K562 (cell line): ENCODE measurements around the gene DDAH2. TPM values are rescaled to one million over a fixed set of nuclear protein-coding genes. Genes with fewer than 3 reads are reported as not detected.

Experiments
- MTA1 ChIP-seq: fragments of 450-650 bp; IDR thresholded peaks from 2 replicates; pipeline ENCODE4 v1.6.1; 2017; ENCODE audit warnings: borderline replicate concordance
- SLC30A9 ChIP-seq: fragments of 250-450 bp; sonication (Bioruptor Pico); IDR thresholded peaks from 2 replicates; pipeline ENCODE4 v1.8.0; 2022; ENCODE audit warnings: mild to moderate bottlenecking, moderate library complexity
- TBL1XR1 ChIP-seq, 2 experiments: IDR thresholded peaks; 2 replicates each; pipeline ENCODE4 v1.6.1; 2012; ENCODE audit warnings: improper control_type of control experiment in 2 of 2, low read length in 2 of 2, mild to moderate bottlenecking in 1 of 2
- ZBTB17 ChIP-seq: fragments of 450-650 bp; formaldehyde crosslinking; IDR thresholded peaks from 2 replicates; pipeline ENCODE4 v1.4.0; 2020; ENCODE audit warnings: mild to moderate bottlenecking
- ZKSCAN3 ChIP-seq: fragments of 250-450 bp; sonication (Bioruptor Pico); IDR thresholded peaks from 2 replicates; pipeline ENCODE4 v1.4.0; 2020
- ZNF140 ChIP-seq: fragments of 250-450 bp; sonication (Bioruptor Pico); IDR thresholded peaks from 2 replicates; pipeline ENCODE4 v1.8.0; 2021; ENCODE audit warnings: moderate library complexity, mild to moderate bottlenecking, inconsistent platforms
- polyA plus RNA-seq, 8 experiments: library from polyadenylated mRNA; depleted of rRNA in 4 of 8; stranded (reverse) in 5 of 8; unstranded in 3 of 8; fragments of >200 nt; fragmentation: Nextera tagmentation in 2 of 8; fragmentation: Illumina TruSeq in 1 of 8; extraction: Ambion mirVana in 2 of 8; extraction: Trizol in 1 of 8; gene quantifications; 2 replicates each; pipeline versions ENCODE4 v1.2.1 to v1.2.3, GENCODE V29; 2011 to 2014; ENCODE audit warnings: inconsistent platforms in 1 of 8, missing spikeins in 1 of 8
- total RNA-seq, 7 experiments: library from RNA; depleted of rRNA in 6 of 7; stranded (reverse); fragments of >200 nt in 6 of 7; fragmentation: Illumina TruSeq in 2 of 7; extraction: Trizol in 2 of 7; gene quantifications; 2 replicates each; pipeline versions ENCODE4 v1.2.1 to v1.2.3, GENCODE V29; 2011 to 2021; ENCODE audit warnings: low replicate concordance in 1 of 7
- TF ChIP-seq, protein P1 (sequence below): sonication (generic); formaldehyde crosslinking; IDR thresholded peaks from 2 replicates; pipeline ENCODE4 v1.8.1; 2023; ENCODE audit warnings: mild to moderate bottlenecking, missing genetic modification reagents
- TF ChIP-seq, protein P2 (sequence below): fragments of 450-650 bp; formaldehyde crosslinking; IDR thresholded peaks from 2 replicates; pipeline ENCODE4 v1.4.0; 2020; ENCODE audit warnings: mild to moderate bottlenecking, moderate library complexity
- TF ChIP-seq, protein P3 (sequence below): fragments of 250-450 bp; sonication (Bioruptor Pico); IDR thresholded peaks from 2 replicates; pipeline ENCODE4 v1.4.0; 2020
- TF ChIP-seq, protein P4 (sequence below): sonication (generic); formaldehyde crosslinking; IDR thresholded peaks from 2 replicates; pipeline ENCODE4 v1.8.0; 2022; ENCODE audit warnings: mild to moderate bottlenecking, missing genetic modification reagents
- TF ChIP-seq, protein P5 (sequence below), 2 experiments: fragments of 150-350 bp in 1 of 2; IDR thresholded peaks; 2 replicates each; pipeline ENCODE4 v1.6.1; 2012 to 2016; ENCODE audit warnings: low read depth in 2 of 2, low read length in 2 of 2, mild to moderate bottlenecking in 1 of 2, moderate library complexity in 1 of 2

The DDAH2 gene
- total and polyA plus RNA-seq, 9 of the 15 experiments (the other 6 are each of a cell fraction or from before 2014, with no cell fraction given), result 1.8 to 45.4 (median 21.4) TPM

- TF ChIP-seq, protein P1, sequence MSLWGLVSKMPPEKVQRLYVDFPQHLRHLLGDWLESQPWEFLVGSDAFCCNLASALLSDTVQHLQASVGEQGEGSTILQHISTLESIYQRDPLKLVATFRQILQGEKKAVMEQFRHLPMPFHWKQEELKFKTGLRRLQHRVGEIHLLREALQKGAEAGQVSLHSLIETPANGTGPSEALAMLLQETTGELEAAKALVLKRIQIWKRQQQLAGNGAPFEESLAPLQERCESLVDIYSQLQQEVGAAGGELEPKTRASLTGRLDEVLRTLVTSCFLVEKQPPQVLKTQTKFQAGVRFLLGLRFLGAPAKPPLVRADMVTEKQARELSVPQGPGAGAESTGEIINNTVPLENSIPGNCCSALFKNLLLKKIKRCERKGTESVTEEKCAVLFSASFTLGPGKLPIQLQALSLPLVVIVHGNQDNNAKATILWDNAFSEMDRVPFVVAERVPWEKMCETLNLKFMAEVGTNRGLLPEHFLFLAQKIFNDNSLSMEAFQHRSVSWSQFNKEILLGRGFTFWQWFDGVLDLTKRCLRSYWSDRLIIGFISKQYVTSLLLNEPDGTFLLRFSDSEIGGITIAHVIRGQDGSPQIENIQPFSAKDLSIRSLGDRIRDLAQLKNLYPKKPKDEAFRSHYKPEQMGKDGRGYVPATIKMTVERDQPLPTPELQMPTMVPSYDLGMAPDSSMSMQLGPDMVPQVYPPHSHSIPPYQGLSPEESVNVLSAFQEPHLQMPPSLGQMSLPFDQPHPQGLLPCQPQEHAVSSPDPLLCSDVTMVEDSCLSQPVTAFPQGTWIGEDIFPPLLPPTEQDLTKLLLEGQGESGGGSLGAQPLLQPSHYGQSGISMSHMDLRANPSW (CRISPR knock-in tag), result no peak
- TF ChIP-seq, protein P2, sequence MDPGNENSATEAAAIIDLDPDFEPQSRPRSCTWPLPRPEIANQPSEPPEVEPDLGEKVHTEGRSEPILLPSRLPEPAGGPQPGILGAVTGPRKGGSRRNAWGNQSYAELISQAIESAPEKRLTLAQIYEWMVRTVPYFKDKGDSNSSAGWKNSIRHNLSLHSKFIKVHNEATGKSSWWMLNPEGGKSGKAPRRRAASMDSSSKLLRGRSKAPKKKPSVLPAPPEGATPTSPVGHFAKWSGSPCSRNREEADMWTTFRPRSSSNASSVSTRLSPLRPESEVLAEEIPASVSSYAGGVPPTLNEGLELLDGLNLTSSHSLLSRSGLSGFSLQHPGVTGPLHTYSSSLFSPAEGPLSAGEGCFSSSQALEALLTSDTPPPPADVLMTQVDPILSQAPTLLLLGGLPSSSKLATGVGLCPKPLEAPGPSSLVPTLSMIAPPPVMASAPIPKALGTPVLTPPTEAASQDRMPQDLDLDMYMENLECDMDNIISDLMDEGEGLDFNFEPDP (CRISPR knock-in tag), result no peak
- TF ChIP-seq TBL1XR1 (IDR thresholded peaks at IDR 0.05; ENCODE audit: low read length in 2 of 2) (no peak), ZKSCAN3 (no peak), ZBTB17 (no peak), MTA1 (no peak), SLC30A9 (CRISPR knock-in tag) (peak; percentile 8; the same call in 1 of the 2 replicates), ZNF140 (no peak)
- TF ChIP-seq, protein P3, sequence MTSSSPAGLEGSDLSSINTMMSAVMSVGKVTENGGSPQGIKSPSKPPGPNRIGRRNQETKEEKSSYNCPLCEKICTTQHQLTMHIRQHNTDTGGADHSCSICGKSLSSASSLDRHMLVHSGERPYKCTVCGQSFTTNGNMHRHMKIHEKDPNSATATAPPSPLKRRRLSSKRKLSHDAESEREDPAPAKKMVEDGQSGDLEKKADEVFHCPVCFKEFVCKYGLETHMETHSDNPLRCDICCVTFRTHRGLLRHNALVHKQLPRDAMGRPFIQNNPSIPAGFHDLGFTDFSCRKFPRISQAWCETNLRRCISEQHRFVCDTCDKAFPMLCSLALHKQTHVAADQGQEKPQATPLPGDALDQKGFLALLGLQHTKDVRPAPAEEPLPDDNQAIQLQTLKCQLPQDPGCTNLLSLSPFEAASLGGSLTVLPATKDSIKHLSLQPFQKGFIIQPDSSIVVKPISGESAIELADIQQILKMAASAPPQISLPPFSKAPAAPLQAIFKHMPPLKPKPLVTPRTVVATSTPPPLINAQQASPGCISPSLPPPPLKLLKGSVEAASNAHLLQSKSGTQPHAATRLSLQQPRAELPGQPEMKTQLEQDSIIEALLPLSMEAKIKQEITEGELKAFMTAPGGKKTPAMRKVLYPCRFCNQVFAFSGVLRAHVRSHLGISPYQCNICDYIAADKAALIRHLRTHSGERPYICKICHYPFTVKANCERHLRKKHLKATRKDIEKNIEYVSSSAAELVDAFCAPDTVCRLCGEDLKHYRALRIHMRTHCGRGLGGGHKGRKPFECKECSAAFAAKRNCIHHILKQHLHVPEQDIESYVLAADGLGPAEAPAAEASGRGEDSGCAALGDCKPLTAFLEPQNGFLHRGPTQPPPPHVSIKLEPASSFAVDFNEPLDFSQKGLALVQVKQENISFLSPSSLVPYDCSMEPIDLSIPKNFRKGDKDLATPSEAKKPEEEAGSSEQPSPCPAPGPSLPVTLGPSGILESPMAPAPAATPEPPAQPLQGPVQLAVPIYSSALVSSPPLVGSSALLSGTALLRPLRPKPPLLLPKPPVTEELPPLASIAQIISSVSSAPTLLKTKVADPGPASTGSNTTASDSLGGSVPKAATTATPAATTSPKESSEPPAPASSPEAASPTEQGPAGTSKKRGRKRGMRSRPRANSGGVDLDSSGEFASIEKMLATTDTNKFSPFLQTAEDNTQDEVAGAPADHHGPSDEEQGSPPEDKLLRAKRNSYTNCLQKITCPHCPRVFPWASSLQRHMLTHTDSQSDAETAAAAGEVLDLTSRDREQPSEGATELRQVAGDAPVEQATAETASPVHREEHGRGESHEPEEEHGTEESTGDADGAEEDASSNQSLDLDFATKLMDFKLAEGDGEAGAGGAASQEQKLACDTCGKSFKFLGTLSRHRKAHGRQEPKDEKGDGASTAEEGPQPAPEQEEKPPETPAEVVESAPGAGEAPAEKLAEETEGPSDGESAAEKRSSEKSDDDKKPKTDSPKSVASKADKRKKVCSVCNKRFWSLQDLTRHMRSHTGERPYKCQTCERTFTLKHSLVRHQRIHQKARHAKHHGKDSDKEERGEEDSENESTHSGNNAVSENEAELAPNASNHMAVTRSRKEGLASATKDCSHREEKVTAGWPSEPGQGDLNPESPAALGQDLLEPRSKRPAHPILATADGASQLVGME (CRISPR knock-in tag), result no peak
- TF ChIP-seq, protein P4, sequence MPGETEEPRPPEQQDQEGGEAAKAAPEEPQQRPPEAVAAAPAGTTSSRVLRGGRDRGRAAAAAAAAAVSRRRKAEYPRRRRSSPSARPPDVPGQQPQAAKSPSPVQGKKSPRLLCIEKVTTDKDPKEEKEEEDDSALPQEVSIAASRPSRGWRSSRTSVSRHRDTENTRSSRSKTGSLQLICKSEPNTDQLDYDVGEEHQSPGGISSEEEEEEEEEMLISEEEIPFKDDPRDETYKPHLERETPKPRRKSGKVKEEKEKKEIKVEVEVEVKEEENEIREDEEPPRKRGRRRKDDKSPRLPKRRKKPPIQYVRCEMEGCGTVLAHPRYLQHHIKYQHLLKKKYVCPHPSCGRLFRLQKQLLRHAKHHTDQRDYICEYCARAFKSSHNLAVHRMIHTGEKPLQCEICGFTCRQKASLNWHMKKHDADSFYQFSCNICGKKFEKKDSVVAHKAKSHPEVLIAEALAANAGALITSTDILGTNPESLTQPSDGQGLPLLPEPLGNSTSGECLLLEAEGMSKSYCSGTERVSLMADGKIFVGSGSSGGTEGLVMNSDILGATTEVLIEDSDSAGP (CRISPR knock-in tag), result no peak
- TF ChIP-seq, protein P5, sequence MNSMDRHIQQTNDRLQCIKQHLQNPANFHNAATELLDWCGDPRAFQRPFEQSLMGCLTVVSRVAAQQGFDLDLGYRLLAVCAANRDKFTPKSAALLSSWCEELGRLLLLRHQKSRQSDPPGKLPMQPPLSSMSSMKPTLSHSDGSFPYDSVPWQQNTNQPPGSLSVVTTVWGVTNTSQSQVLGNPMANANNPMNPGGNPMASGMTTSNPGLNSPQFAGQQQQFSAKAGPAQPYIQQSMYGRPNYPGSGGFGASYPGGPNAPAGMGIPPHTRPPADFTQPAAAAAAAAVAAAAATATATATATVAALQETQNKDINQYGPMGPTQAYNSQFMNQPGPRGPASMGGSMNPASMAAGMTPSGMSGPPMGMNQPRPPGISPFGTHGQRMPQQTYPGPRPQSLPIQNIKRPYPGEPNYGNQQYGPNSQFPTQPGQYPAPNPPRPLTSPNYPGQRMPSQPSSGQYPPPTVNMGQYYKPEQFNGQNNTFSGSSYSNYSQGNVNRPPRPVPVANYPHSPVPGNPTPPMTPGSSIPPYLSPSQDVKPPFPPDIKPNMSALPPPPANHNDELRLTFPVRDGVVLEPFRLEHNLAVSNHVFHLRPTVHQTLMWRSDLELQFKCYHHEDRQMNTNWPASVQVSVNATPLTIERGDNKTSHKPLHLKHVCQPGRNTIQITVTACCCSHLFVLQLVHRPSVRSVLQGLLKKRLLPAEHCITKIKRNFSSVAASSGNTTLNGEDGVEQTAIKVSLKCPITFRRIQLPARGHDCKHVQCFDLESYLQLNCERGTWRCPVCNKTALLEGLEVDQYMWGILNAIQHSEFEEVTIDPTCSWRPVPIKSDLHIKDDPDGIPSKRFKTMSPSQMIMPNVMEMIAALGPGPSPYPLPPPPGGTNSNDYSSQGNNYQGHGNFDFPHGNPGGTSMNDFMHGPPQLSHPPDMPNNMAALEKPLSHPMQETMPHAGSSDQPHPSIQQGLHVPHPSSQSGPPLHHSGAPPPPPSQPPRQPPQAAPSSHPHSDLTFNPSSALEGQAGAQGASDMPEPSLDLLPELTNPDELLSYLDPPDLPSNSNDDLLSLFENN (IDR thresholded peaks at IDR 0.05; ENCODE audit: low read depth in 2 of 2, low read length in 2 of 2), result no peak
These were observed at the start of gene DDAH2 (continued) for GRCh38 chr6:31728767-31729514.
